PC-9 (cell line): Measurements from ENCODE around the gene NHLRC4.

Source experiments
- EZH2 ChIP-seq: fragments of 200-600 bp; sonication (generic); IDR thresholded peaks from 2 replicates; pipeline ENCODE4 v1.8.0; 2017; ENCODE audit warnings: antibody characterized with exemption, low read depth
- TF ChIP-seq, protein P1 (sequence below): fragments of 200-600 bp; sonication (generic); conservative IDR thresholded peaks from 2 replicates; pipeline ENCODE4 v1.6.1; 2017; ENCODE audit warnings: mixed run types, antibody characterized with exemption, mild to moderate bottlenecking, moderate library complexity

DNA sequence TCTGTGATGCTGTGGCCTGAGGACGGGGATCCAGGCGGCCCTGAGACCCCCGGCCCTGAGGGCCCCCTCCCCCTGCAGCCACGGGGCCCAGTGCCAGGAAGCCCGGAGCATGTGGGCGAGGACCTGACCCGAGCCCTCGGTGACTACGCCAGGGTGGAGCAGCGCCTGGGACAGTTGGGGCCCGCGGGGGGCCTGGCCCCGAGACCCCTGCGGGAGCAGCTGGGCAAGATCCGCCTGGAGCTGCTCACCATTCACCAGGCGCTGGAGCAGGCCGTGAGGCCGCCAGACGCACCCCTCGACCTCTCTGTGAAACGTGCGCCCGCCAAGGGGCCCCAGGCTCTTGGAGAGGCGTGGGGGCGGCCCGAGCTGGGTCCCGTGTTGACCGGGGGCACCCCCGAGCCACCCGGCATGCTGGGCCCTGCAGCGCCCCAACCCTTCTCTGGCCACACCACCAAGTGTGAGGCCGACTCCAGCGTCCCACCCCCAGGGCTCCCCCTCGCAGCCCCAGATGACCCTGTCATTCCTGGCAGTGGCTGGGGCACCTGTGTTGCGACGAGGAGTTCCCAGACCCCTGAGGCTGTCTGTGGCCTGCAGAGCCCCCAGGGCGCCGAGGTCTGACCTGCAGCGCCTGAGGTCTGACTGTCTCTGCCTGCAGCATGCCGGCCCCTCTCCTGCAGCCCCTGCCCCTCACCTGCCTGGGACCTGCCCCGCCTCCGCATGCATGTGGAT is 2.0 kb upstream of the NHLRC4 start:
- TF ChIP-seq, protein P1, sequence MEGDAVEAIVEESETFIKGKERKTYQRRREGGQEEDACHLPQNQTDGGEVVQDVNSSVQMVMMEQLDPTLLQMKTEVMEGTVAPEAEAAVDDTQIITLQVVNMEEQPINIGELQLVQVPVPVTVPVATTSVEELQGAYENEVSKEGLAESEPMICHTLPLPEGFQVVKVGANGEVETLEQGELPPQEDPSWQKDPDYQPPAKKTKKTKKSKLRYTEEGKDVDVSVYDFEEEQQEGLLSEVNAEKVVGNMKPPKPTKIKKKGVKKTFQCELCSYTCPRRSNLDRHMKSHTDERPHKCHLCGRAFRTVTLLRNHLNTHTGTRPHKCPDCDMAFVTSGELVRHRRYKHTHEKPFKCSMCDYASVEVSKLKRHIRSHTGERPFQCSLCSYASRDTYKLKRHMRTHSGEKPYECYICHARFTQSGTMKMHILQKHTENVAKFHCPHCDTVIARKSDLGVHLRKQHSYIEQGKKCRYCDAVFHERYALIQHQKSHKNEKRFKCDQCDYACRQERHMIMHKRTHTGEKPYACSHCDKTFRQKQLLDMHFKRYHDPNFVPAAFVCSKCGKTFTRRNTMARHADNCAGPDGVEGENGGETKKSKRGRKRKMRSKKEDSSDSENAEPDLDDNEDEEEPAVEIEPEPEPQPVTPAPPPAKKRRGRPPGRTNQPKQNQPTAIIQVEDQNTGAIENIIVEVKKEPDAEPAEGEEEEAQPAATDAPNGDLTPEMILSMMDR: no peak
- TF ChIP-seq EZH2: no peak
